Nasal cavity respiratory epithelium epithelial cell of viscerocranial mucosa (primary cell): ENCODE data around the gene GDPD5. TPM values are rescaled to one million over a fixed set of nuclear protein-coding genes. Genes with fewer than 3 reads are reported as not detected.

ENCODE experiments used
- total RNA-seq: library from RNA; depleted of rRNA; stranded (reverse); fragments of >200 nt; gene quantifications from 2 replicates; pipeline ENCODE4 v1.2.3, GENCODE V29; 2014

Gene GDPD5
- under 0.01 and 1.5 TPM in 2 replicates for total RNA-seq

DNA sequence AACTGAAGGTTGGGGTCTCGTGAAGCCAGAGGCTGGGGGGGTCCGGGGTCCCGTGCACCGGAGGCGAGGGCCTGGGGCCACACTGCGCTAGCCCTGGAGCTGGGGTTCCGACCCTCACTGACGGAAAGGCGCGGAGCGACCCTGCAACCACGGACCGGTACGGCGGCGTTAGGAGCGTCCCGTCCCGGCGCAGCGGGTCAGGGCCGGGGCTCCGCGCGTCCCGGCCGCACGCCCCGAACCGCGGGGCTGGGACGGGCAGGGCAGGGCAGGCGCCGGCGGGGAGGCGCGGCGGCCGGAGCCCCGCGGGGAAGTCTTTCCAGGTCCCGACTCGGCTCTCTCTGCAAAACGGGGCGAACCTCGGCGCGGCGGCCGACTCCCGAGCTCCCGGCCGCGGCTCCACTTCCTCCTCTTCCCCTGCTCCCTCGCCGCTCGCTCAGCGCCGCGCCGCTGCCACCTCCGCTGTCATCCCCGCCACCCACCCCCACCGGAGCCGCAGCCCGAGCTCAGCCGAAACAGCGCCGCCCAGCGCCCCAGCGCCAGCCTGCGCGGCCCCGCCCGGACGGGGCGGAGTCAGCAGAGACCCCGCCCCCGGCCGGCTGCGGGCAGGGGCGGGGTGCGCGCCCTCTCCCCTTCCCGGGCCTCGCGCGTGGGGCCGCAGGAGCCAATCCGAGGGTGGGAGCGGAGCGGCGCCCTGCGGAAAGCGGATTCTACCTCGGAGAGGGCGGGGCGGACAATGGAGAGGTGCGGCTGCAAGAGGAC lies at the start of gene GDPD5:
GDPD5 (minus strand) TSS at position 509 of the 759 bp plus-strand sequence. CDS start 48,206 bp downstream, outside the sequence.

DNA sequence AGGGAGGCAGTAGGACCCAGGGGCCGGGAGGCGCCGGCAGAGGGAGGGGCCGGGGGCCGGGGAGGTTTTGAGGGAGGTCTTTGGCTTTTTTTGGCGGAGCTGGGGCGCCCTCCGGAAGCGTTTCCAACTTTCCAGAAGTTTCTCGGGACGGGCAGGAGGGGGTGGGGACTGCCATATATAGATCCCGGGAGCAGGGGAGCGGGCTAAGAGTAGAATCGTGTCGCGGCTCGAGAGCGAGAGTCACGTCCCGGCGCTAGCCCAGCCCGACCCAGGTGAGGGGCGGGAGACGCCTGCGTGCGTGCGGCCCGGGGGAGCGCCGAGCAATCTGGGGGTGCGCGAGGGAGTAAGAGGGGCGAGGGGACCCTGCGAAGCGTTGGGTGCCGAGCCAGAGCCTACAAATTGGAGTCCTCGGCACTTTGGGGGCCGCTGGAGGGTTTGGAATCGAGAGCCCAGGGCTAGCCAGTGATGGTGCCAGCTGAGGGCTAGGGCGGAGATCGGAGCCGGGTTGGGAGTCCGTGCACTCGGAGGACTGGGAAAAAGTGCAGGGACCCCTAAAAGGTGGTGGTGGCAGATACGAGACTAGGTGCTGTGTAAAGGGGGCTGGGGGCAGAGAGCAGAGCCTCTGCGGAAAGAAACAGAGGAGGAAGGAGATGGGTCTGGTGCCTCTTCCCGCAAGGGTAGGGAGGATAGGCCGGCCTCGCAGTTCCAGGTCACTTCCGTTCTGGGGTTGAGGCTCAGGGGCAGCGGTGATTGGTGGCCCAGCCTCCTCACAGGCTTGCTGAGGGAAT lies 36.5 kb upstream of the GDPD5 start, which contains the start of gene SERPINH1:
SERPINH1 (plus strand) TSS at position 206 of the 788 bp plus-strand sequence. CDS start 4,097 bp downstream, outside the sequence.

GRCh38 chr11:75432911-75433321 lies 92.8 kb downstream of the GDPD5 start, which contains the start of gene KLHL35:
Gene KLHL35 (minus strand): TSS chr11:75433203. CDS start chr11:75430629, 2,574 bp downstream.

GRCh38 chr11:75399344-75400145 lies 126.2 kb downstream of the GDPD5 start, which contains the start of gene RPS3:
Gene RPS3 (plus strand): TSS chr11:75399518. CDS start chr11:75399548, 30 bp downstream.

Other genes with a start within 250 kb of the GDPD5 start
- gene ARRB1, start 174.3 kb downstream of the GDPD5 start, total RNA-seq = under 0.01 and 0.71 TPM in 2 replicates
- 2,065 and 4,927 TPM in 2 replicates for gene RPS3, start 126.4 kb downstream of the GDPD5 start, total RNA-seq
- 0.57 and 0.68 TPM in 2 replicates for gene KLHL35, start 92.7 kb downstream of the GDPD5 start, total RNA-seq
- 71.4 and 262 TPM in 2 replicates for gene SERPINH1, start 36.3 kb upstream of the GDPD5 start, total RNA-seq
- gene MAP6, start 143.1 kb upstream of the GDPD5 start, total RNA-seq = under 0.01 and 0.50 TPM in 2 replicates
- gene MOGAT2, start 191.9 kb upstream of the GDPD5 start, total RNA-seq = 0.07 TPM in 1 of 2 replicates, not detected in the other
- 9.5 and 12.3 TPM in 2 replicates for gene DGAT2, start 242.8 kb upstream of the GDPD5 start, total RNA-seq